ENCODE data around the gene FBXO39. TPM values are rescaled to one million over a fixed set of nuclear protein-coding genes. Genes with fewer than 3 reads are reported as not detected.

Gene FBXO39
- total RNA-seq, 1 experiment from 2014 or later, result not detected

- H3K9me3 ChIP-seq (ENCODE audit: low read length), result no peaks in the 10 kb centered on the region
- H3K27ac ChIP-seq (ENCODE audit: low read length), result no peak overlapping the region
- H3K4me1 ChIP-seq (ENCODE audit: insufficient read depth, low read length), result peaks cover 3% of the 10 kb centered on the region; the same call in 1 of the 2 replicates
- no peak overlapping the region for H3K9ac ChIP-seq (ENCODE audit: low read length)
- ATAC-seq, result no peak
- intact Hi-C loops (cut with micrococcal nuclease), result no loop called here
- H3K9me2 ChIP-seq (replicated peaks; ENCODE audit: low read length), result no peaks in the 10 kb centered on the region
- no TSS peak for BruUV-seq (replicated peaks)
- no peaks in the 10 kb centered on the region for H3F3A ChIP-seq (ENCODE audit: low read length, unreplicated experiment)
- H3K27me3 ChIP-seq (ENCODE audit: low read length), result peaks cover 21% of the 10 kb centered on the region; the same call in 1 of the 2 replicates
- H3K4me3 ChIP-seq (ENCODE audit: low read length), result no peak overlapping the region
- ChIA-PET POLR2A (ENCODE audit: unreplicated experiment) (no interaction called here), CTCF (no interaction called here)
- no peak for DNase-seq
- no peak overlapping the region for H2AFZ ChIP-seq (ENCODE audit: low read length)
- no peak overlapping the region for H3K4me2 ChIP-seq (ENCODE audit: low read length)
- H3K36me3 ChIP-seq (ENCODE audit: low read depth, low read length), result no peaks in the 10 kb centered on the region
- H3K79me2 ChIP-seq (ENCODE audit: low read length), result no peaks in the 10 kb centered on the region
- TF ChIP-seq EZH2 (IDR thresholded peaks at IDR 0.05; ENCODE audit: low read length, unreplicated experiment) (no peak), CTCF (conservative IDR thresholded peaks at IDR 0.05; ENCODE audit: low read depth, low read length) (no peak), EZH2phosphoT487 (IDR thresholded peaks at IDR 0.05; ENCODE audit: borderline replicate concordance, low read length) (no peak)
- H4K20me1 ChIP-seq (ENCODE audit: low read length), result no peaks in the 10 kb centered on the region
These were observed 54.5 kb downstream of the FBXO39 start for GRCh38 chr17:6830383-6830986.

- peak; percentile 73 for DNase-seq
- BruUV-seq (replicated peaks), result no TSS peak
- no peaks in the 10 kb centered on the region for H3K9me2 ChIP-seq (replicated peaks; ENCODE audit: low read length)
- H3K4me3 ChIP-seq (ENCODE audit: low read length), result peak within 1 kb of the TSS; percentile 70
- peaks cover 3% of the 10 kb centered on the region; the same call in 1 of the 2 replicates for H3K4me1 ChIP-seq (ENCODE audit: insufficient read depth, low read length)
- TF ChIP-seq EZH2 (IDR thresholded peaks at IDR 0.05; ENCODE audit: low read length, unreplicated experiment), result no peak
- no peak for TF ChIP-seq CTCF (conservative IDR thresholded peaks at IDR 0.05; ENCODE audit: low read depth, low read length)
- no peak for TF ChIP-seq EZH2phosphoT487 (IDR thresholded peaks at IDR 0.05; ENCODE audit: borderline replicate concordance, low read length)
- peak; percentile 84 for ATAC-seq
- no peaks in the 10 kb centered on the region for H3K9me3 ChIP-seq (ENCODE audit: low read length)
- no peak within 1 kb of the TSS for H3K27ac ChIP-seq (ENCODE audit: low read length)
- H3K27me3 ChIP-seq (ENCODE audit: low read length), result peaks cover 21% of the 10 kb centered on the region; the same call in 1 of the 2 replicates
- no peaks in the 10 kb centered on the region for H3K36me3 ChIP-seq (ENCODE audit: low read depth, low read length)
- H3K79me2 ChIP-seq (ENCODE audit: low read length), result no peaks in the 10 kb centered on the region
- H3K9ac ChIP-seq (ENCODE audit: low read length), result no peak within 1 kb of the TSS
- H4K20me1 ChIP-seq (ENCODE audit: low read length), result no peaks in the 10 kb centered on the region
- intact Hi-C loops (cut with micrococcal nuclease), result no loop called here
- H2AFZ ChIP-seq (ENCODE audit: low read length), result peak within 1 kb of the TSS; percentile 83
- ChIA-PET CTCF (no interaction called here), POLR2A (ENCODE audit: unreplicated experiment) (no interaction called here)
- no peaks in the 10 kb centered on the region for H3F3A ChIP-seq (ENCODE audit: low read length, unreplicated experiment)
- H3K4me2 ChIP-seq (ENCODE audit: low read length), result peak within 1 kb of the TSS; percentile 93
These were observed 55.7 kb downstream of the FBXO39 start, which contains the start of gene TEKT1 for GRCh38 chr17:6831661-6832263. TEKT1 (minus strand) TSS chr17:6831729; CDS start chr17:6830376, 1,353 bp downstream.

Other genes starting within 250 kb of the FBXO39 start
- 7.1 and 9.7 TPM in 2 replicates for gene PITPNM3, start 219.7 kb upstream of the FBXO39 start, total RNA-seq (2014; rRNA removed)
- gene KIAA0753, start 135.5 kb upstream of the FBXO39 start, total RNA-seq (2014; rRNA removed), result 6.9 and 7.3 TPM in 2 replicates
- 154 and 248 TPM in 2 replicates for gene TXNDC17, start 135.2 kb upstream of the FBXO39 start, total RNA-seq (2014; rRNA removed)
- 18.8 and 19.1 TPM in 2 replicates for gene MED31, start 124.6 kb upstream of the FBXO39 start, total RNA-seq (2014; rRNA removed)
- gene C17orf100, start 124.5 kb upstream of the FBXO39 start, total RNA-seq (2014; rRNA removed), result 0.15 TPM in 1 of 2 replicates, not detected in the other
- not detected in 2 replicates for gene SLC13A5, start 62.8 kb upstream of the FBXO39 start, total RNA-seq (2014; rRNA removed)
- gene XAF1, start 20.2 kb upstream of the FBXO39 start, total RNA-seq (2014; rRNA removed), result not detected in 2 replicates
- not detected in 2 replicates for gene TEKT1, start 55.5 kb downstream of the FBXO39 start, total RNA-seq (2014; rRNA removed)
- not detected in 2 replicates for gene ALOX12, start 219.8 kb downstream of the FBXO39 start, total RNA-seq (2014; rRNA removed)
- gene RNASEK, start 236.4 kb downstream of the FBXO39 start, total RNA-seq (2014; rRNA removed), result 169 and 195 TPM in 2 replicates
- 0.12 TPM in 1 of 2 replicates, not detected in the other for gene BCL6B, start 246.8 kb downstream of the FBXO39 start, total RNA-seq (2014; rRNA removed)

All from PC-3 (cell line).